SK-N-SH (cell line): ENCODE data around the gene NHP2. TPM values are rescaled to one million over a fixed set of nuclear protein-coding genes. Genes with fewer than 3 reads are reported as not detected.

Experiments
- CTCF ChIA-PET: fragments of 300-600, 350-600 bp; formaldehyde crosslinking; extraction: SDS; loops from one replicate; lab custom pipeline; 2021; lab: Yijun Ruan, JAX
- POLR2A ChIA-PET: fragments of 350-600 bp; sonication (Branson Sonifier 250); formaldehyde crosslinking; extraction: SDS; loops from one replicate; lab custom pipeline; 2020; ENCODE audit warnings: antibody characterized with exemption, inconsistent platforms; lab: Yijun Ruan, JAX
- DNase-seq: peaks from one replicate; pipeline ENCODE4 v3.0.0; 2012
- H2AFZ ChIP-seq: fragments of 200-600 bp; sonication (generic); 2 replicates; pipeline ENCODE4 v1.8.1; 2016; ENCODE audit warnings: antibody characterized with exemption, mild to moderate bottlenecking, low read depth
- H3F3A ChIP-seq: fragments of 200-600 bp; sonication (generic); replicated peaks from 2 replicates; pipeline ENCODE3; 2016; ENCODE audit warnings: antibody characterized with exemption, mild to moderate bottlenecking; ENCODE audit not compliant: insufficient read depth
- H3K27ac ChIP-seq, 2 experiments: fragments of 200-500 bp in 1 of 2; fragments of 200-600 bp in 1 of 2; sonication (Bioruptor generic) in 1 of 2; sonication (generic), shearing (Covaris generic) in 1 of 2; 2 replicates each; pipeline versions ENCODE4 v1.5.1 to v1.6.1; 2014 to 2016; ENCODE audit warnings: low read depth in 2 of 2, inconsistent platforms in 1 of 2, low read length in 1 of 2, mild to moderate bottlenecking in 1 of 2, mixed read lengths in 1 of 2
- H3K27me3 ChIP-seq: fragments of 200-600 bp; sonication (generic), shearing (Covaris generic); 2 replicates; pipeline ENCODE4 v1.6.1; 2016; ENCODE audit warnings: mixed run types; ENCODE audit not compliant: insufficient read depth
- H3K36me3 ChIP-seq, 2 experiments: fragments of 200-500 bp in 1 of 2; fragments of 200-600 bp in 1 of 2; sonication (Bioruptor generic) in 1 of 2; sonication (generic) in 1 of 2; replicated peaks in 1 of 2; 2 replicates each; pipeline versions ENCODE3 to v1.5.1; 2014 to 2016; ENCODE audit warnings: low read length in 1 of 2, mild to moderate bottlenecking in 1 of 2; ENCODE audit not compliant: insufficient read depth in 2 of 2, control insufficient read depth in 1 of 2
- H3K4me1 ChIP-seq, 2 experiments: fragments of 200-500 bp in 1 of 2; fragments of 200-600 bp in 1 of 2; sonication (Bioruptor generic) in 1 of 2; sonication (generic), shearing (Covaris generic) in 1 of 2; 2 replicates each; pipeline versions ENCODE4 v1.5.1 to v1.6.1; 2014 to 2016; ENCODE audit warnings: low read depth in 1 of 2, low read length in 1 of 2, mixed run types in 1 of 2; ENCODE audit not compliant: insufficient read depth in 2 of 2, control insufficient read depth in 1 of 2
- H3K4me2 ChIP-seq: fragments of 200-600 bp; sonication (generic), shearing (Covaris generic); 2 replicates; pipeline ENCODE4 v1.6.1; 2017; ENCODE audit warnings: mixed run types
- H3K4me3 ChIP-seq, 2 experiments: fragments of 200-500 bp in 1 of 2; fragments of 200-600 bp in 1 of 2; sonication (Bioruptor generic) in 1 of 2; sonication (generic), shearing (Covaris generic) in 1 of 2; 2 replicates each; pipeline versions ENCODE4 v1.5.1 to v1.8.1; 2014 to 2016; ENCODE audit warnings: low read depth in 2 of 2, inconsistent platforms in 1 of 2, low read length in 1 of 2, mild to moderate bottlenecking in 1 of 2, mixed read lengths in 1 of 2, moderate library complexity in 1 of 2
- H3K79me2 ChIP-seq: fragments of 200-600 bp; sonication (generic); 2 replicates; pipeline ENCODE4 v1.8.1; 2017; ENCODE audit warnings: mild to moderate bottlenecking; ENCODE audit not compliant: insufficient read depth
- H3K9ac ChIP-seq: fragments of 200-600 bp; sonication (generic); 2 replicates; pipeline ENCODE4 v1.6.1; 2017; ENCODE audit warnings: mixed run types
- H3K9me2 ChIP-seq: fragments of 200-600 bp; sonication (generic); 2 replicates; pipeline ENCODE4 v1.6.1; 2017; ENCODE audit warnings: mixed run types
- H3K9me3 ChIP-seq: fragments of 200-600 bp; sonication (generic); 2 replicates; pipeline ENCODE4 v1.6.1; 2017; ENCODE audit warnings: mixed run types, mild to moderate bottlenecking, moderate library complexity
- H4K20me1 ChIP-seq: fragments of 200-600 bp; sonication (generic); 2 replicates; pipeline ENCODE4 v1.6.1; 2017; ENCODE audit warnings: mild to moderate bottlenecking, mixed run types; ENCODE audit not compliant: insufficient read depth
- CTCF ChIP-seq: fragments of 200-600 bp; sonication (generic); IDR thresholded peaks from 2 replicates; pipeline ENCODE4 v1.6.1; 2017; ENCODE audit warnings: antibody characterized with exemption, mild to moderate bottlenecking, moderate library complexity
- ELF1 ChIP-seq: IDR thresholded peaks from 2 replicates; pipeline ENCODE4 v1.4.0; 2012
- EZH2phosphoT487 ChIP-seq: fragments of 200-600 bp; sonication (generic); IDR thresholded peaks from 2 replicates; pipeline ENCODE4 v1.6.1; 2017; ENCODE audit warnings: low read depth, mixed run types, mild to moderate bottlenecking, antibody characterized with exemption, moderate library complexity, borderline replicate concordance
- FOSL2 ChIP-seq: IDR thresholded peaks from 2 replicates; pipeline ENCODE4 v1.4.0; 2012; ENCODE audit warnings: low read depth, mild to moderate bottlenecking, moderate library complexity, borderline replicate concordance
- IRF3 ChIP-seq: fragments of 150-350 bp; IDR thresholded peaks from 2 replicates; pipeline ENCODE4 v1.6.1; 2016; ENCODE audit warnings: mild to moderate bottlenecking, low read depth, low read length
- MAX ChIP-seq: IDR thresholded peaks from 2 replicates; pipeline ENCODE4 v1.4.0; 2012; ENCODE audit warnings: low read depth
- MXI1 ChIP-seq: IDR thresholded peaks from 2 replicates; pipeline ENCODE4 v1.6.1; 2012; ENCODE audit warnings: mild to moderate bottlenecking, low read depth, low read length, improper control_type of control experiment
- POLR2AphosphoS5 ChIP-seq: IDR thresholded peaks from 2 replicates; pipeline ENCODE4 v1.6.1; 2012; ENCODE audit warnings: low read depth, low read length
- RAD21 ChIP-seq: IDR thresholded peaks from 2 replicates; pipeline ENCODE4 v1.6.1; 2012; ENCODE audit warnings: mild to moderate bottlenecking, low read length
- REST ChIP-seq: IDR thresholded peaks from 2 replicates; pipeline ENCODE4 v1.6.1; 2012; ENCODE audit warnings: mild to moderate bottlenecking, low read depth, low read length, moderate library complexity
- RFX5 ChIP-seq: IDR thresholded peaks from 2 replicates; pipeline ENCODE4 v1.6.1; 2012; ENCODE audit warnings: mild to moderate bottlenecking, improper control_type of control experiment, low read length
- SIN3A ChIP-seq: IDR thresholded peaks from 2 replicates; pipeline ENCODE4 v1.6.1; 2012; ENCODE audit warnings: low read depth, mild to moderate bottlenecking, low read length, moderate library complexity, borderline replicate concordance
- USF2 ChIP-seq: fragments of 150-350 bp; IDR thresholded peaks from 2 replicates; pipeline ENCODE4 v1.6.1; 2017; ENCODE audit warnings: antibody characterized with exemption, low read length, low read depth, borderline replicate concordance
- WGBS: methylation state at CpG from one replicate; pipeline ENCODE4 v1.1.6; 2017; ENCODE audit warnings: low lambda C conversion rate; 5-methylcytosine and 5-hydroxymethylcytosine counted together
- polyA plus RNA-seq, 3 experiments: library from polyadenylated mRNA; depleted of rRNA; stranded (reverse); fragments of >200 nt; gene quantifications; 2 replicates each; pipeline ENCODE4 v1.2.3, GENCODE V29; 2012

NHP2 gene
- polyA plus RNA-seq, 1 of the 3 experiments (the other 2 are of a cell fraction): 455 TPM

- TF ChIP-seq ELF1 (no peak), POLR2AphosphoS5 (no peak), MAX (no peak), CTCF (peak; percentile 47), RAD21 (peak; percentile 37; the same call in 1 of the 2 replicates), REST (no peak), EZH2phosphoT487 (no peak), SIN3A (no peak), USF2 (no peak), FOSL2 (no peak), IRF3 (no peak), RFX5 (no peak), MXI1 (no peak)
- H3K4me1 ChIP-seq: no peaks in the 10 kb centered on the region
- no peaks in the 10 kb centered on the region for H4K20me1 ChIP-seq
- POLR2A ChIA-PET: no interaction called here
- H3K27me3 ChIP-seq: no peaks in the 10 kb centered on the region; the same call in 1 of the 2 replicates
- H3F3A ChIP-seq: peaks cover 3% of the 10 kb centered on the region
- H3K4me3 ChIP-seq: no peak overlapping the region
- H3K79me2 ChIP-seq: no peaks in the 10 kb centered on the region
- H3K9me2 ChIP-seq: no peaks in the 10 kb centered on the region
- H3K9ac ChIP-seq: no peak overlapping the region
- H2AFZ ChIP-seq: no peak overlapping the region
- no peak overlapping the region for H3K27ac ChIP-seq
- 78% methylated on average over 8 of the region's 8 CpGs for WGBS
- H3K9me3 ChIP-seq: no peaks in the 10 kb centered on the region
- no peaks in the 10 kb centered on the region for H3K36me3 ChIP-seq
- peak; percentile 65 for DNase-seq
- CTCF ChIA-PET: interaction anchor here (0.8 to 2.3 kb wide), 7 partner anchors 11 to 393 kb away, joined by 3 to 9 read pairs (median 3); partner anchors contain the start of gene COL23A1
- no peak overlapping the region for H3K4me2 ChIP-seq
These were observed 43.3 kb upstream of the NHP2 start for GRCh38 chr5:178196986-178197385.
